ENCODE measurements around the gene NOTCH4. TPM values are rescaled to one million over a fixed set of nuclear protein-coding genes. Genes with fewer than 3 reads are reported as not detected.
A peak's percentile ranks its signal among the peaks of the same experiment; 100 is the strongest.
"Not testable (repeated sequence)": the region's sequence is repeated elsewhere in the genome, so short reads cannot be mapped to it uniquely, and the experiment has no call there.

The NOTCH4 gene
- total RNA-seq (2022): 0.30 and 0.43 TPM in 2 replicates
- percentile 16 among the genes with signal in this experiment for Bru-seq, nascent RNA
- BruChase-seq, experiment 1, labeled RNA remaining after a 2-hour chase: percentile 11 among the genes with signal in this experiment
- percentile 5 among the genes with signal in this experiment for BruChase-seq, experiment 2, labeled RNA remaining after a 6-hour chase
- long read RNA-seq, partial matches to known transcripts: 1 of 1 reads
- long read RNA-seq, other reads (novel, unspliced or antisense): 0 of 1 reads

DNA sequence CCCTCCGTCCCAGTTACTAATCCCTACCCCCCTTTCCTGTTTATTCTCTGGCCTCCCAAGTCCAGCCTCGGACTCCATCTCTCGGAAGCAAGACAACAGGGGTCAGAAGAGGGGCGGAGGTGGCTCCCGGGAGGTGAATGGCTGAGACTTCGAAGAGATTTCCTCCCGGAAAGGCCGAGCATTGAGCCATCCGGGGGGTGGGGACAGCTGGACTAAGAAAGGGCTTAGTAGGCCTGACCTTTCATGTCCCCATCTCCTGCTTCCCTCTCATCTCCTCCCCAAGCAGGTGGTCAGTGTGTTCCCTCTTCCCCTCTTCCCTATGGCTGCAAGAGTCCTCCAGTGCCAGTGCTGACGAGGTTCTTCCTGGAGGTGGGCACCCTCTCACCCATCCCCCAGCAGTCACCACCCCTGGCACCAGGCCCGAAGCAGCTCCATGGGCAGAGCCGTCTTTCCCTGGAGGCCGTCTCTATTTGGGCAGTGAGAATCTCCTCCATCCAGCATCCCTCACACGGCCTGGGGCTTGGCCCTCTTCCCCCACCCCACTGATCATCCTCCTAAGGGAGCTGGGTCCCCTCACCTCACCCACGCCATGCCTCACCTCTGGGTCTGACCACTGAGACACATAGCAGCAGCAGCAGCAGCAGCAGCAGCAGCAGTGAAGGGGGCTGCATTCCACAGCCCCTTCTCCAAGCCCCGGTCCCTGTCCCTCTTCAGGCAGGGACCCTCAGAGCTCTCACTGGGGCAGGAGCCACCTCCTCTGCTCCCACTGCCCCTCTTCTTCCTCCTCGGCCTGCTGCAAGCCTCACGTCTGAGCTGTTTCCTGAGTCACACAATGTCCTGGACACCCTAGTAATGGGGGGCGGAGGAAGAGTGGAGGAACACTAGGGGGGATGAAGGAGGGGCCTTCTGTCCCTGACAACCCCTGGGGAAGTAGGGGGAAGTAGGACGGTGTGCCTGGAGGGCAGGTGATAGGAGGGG lies at the start of gene NOTCH4:
Gene NOTCH4, minus strand, starts transcription at position 810 of the 978 bp plus-strand sequence. Its CDS starts 139 bp downstream, at position 671.
- no TSS peak for BruUV-seq (replicated peaks)
- no peaks in the 10 kb centered on the region for H3K9me3 ChIP-seq
- Mint-ChIP-seq H3K9me3 (ENCODE audit: unreplicated experiment) (no peaks in the 10 kb centered on the region), H3K27ac (ENCODE audit: unreplicated experiment) (no peak within 1 kb of the TSS), H3K27me3 (ENCODE audit: insufficient read depth, unreplicated experiment) (no peaks in the 10 kb centered on the region), H3K36me3 (ENCODE audit: insufficient read depth, unreplicated experiment) (no peaks in the 10 kb centered on the region), H3K4me3 (ENCODE audit: unreplicated experiment) (no peak within 1 kb of the TSS), H3K4me1 (ENCODE audit: low read depth, unreplicated experiment) (no peaks in the 10 kb centered on the region)
- TF ChIP-seq, protein P1, sequence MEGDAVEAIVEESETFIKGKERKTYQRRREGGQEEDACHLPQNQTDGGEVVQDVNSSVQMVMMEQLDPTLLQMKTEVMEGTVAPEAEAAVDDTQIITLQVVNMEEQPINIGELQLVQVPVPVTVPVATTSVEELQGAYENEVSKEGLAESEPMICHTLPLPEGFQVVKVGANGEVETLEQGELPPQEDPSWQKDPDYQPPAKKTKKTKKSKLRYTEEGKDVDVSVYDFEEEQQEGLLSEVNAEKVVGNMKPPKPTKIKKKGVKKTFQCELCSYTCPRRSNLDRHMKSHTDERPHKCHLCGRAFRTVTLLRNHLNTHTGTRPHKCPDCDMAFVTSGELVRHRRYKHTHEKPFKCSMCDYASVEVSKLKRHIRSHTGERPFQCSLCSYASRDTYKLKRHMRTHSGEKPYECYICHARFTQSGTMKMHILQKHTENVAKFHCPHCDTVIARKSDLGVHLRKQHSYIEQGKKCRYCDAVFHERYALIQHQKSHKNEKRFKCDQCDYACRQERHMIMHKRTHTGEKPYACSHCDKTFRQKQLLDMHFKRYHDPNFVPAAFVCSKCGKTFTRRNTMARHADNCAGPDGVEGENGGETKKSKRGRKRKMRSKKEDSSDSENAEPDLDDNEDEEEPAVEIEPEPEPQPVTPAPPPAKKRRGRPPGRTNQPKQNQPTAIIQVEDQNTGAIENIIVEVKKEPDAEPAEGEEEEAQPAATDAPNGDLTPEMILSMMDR (IDR thresholded peaks at IDR 0.05; ENCODE audit: insufficient read depth in 1 of 2, low read depth in 1 of 2, low read length in 1 of 2, severe bottlenecking in 1 of 2, unreplicated experiment in 1 of 2): no peak
- DNase-seq: no peak
- ChIA-PET CTCF (no interaction called here), POLR2A (no interaction called here)
- H3K27me3 ChIP-seq (replicated peaks; ENCODE audit: control insufficient read depth, insufficient read depth, low read length): no peaks in the 10 kb centered on the region
- H3K36me3 ChIP-seq (ENCODE audit: control insufficient read depth, insufficient read depth, low read length): no peaks in the 10 kb centered on the region
- H3K4me3 ChIP-seq (ENCODE audit: low read depth, low read length): no peak within 1 kb of the TSS
- H3K4me1 ChIP-seq: no peaks in the 10 kb centered on the region
- intact Hi-C loops (cut with micrococcal nuclease; ENCODE audit: unreplicated experiment): no loop called here

DNA sequence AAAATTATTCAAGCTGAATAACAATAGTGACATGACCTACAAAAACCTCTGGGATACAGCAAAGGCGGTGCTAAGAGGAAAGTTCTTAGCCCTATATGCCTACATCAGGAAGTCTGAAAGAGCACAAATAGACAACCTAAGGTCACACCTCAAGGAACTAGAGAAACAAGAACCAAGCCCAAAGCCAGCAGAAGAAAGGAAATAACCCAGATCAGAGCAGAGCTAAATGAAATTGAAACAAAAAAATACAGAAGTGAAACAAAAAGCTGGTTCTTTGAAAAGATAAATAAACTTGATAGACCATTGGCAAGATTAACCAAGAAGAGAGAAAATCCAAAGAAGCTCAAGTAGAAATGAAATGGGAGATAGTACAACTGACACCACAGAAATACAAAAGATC lies 47.6 kb upstream of the NOTCH4 start:
- no peaks in the 10 kb centered on the region for H3K4me1 ChIP-seq
- no peak overlapping the region for H3K27ac Mint-ChIP-seq (ENCODE audit: unreplicated experiment)
- no peaks in the 10 kb centered on the region for H3K27me3 Mint-ChIP-seq (ENCODE audit: insufficient read depth, unreplicated experiment)
- no peak overlapping the region for H3K4me3 Mint-ChIP-seq (ENCODE audit: unreplicated experiment)
- H3K36me3 ChIP-seq (ENCODE audit: control insufficient read depth, insufficient read depth, low read length): no peaks in the 10 kb centered on the region
- CTCF ChIA-PET: no interaction called here
- 0 out of 2 replicates have a peak, but pooled peaks cover 7% of the 10 kb centered on the region for H3K9me3 ChIP-seq
- DNase-seq: no peak
- H3K4me1 Mint-ChIP-seq (ENCODE audit: low read depth, unreplicated experiment): no peaks in the 10 kb centered on the region
- no peaks in the 10 kb centered on the region for H3K36me3 Mint-ChIP-seq (ENCODE audit: insufficient read depth, unreplicated experiment)
- no TSS peak for BruUV-seq (replicated peaks)
- POLR2A ChIA-PET: no interaction called here
- no peak overlapping the region for H3K4me3 ChIP-seq (ENCODE audit: low read depth, low read length)
- no peaks in the 10 kb centered on the region for H3K27me3 ChIP-seq (replicated peaks; ENCODE audit: control insufficient read depth, insufficient read depth, low read length)
- TF ChIP-seq, protein P1 (IDR thresholded peaks at IDR 0.05; ENCODE audit: insufficient read depth in 1 of 2, low read depth in 1 of 2, low read length in 1 of 2, severe bottlenecking in 1 of 2, unreplicated experiment in 1 of 2): no peak
- intact Hi-C loops (cut with micrococcal nuclease; ENCODE audit: unreplicated experiment): no loop called here
- peaks cover 10% of the 10 kb centered on the region for H3K9me3 Mint-ChIP-seq (ENCODE audit: unreplicated experiment)

DNA sequence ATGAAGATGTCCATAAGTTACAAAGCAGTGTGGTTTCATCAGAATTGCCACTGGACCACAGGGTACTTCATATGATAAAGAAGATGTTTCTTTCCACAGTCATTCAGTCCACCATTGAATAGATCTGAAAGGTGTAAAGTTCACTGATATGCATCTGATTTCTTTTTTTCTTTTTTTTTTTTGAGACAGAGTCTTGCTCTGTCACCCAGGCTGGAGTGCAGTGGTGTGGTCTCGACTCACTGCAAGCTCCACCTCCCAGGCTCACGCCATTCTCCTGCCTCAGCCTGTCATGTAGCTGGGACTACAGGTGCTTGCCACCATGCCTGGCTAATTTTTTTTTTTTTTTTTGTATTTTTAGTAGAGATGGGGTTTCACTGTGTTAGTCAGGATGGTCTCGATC lies 44.6 kb upstream of the NOTCH4 start:
- POLR2A ChIA-PET; H3K27ac Mint-ChIP-seq (ENCODE audit: unreplicated experiment); H3K9me3 Mint-ChIP-seq (ENCODE audit: unreplicated experiment); H3K4me1 Mint-ChIP-seq (ENCODE audit: low read depth, unreplicated experiment); DNase-seq; intact Hi-C loops (cut with micrococcal nuclease; ENCODE audit: unreplicated experiment); H3K27me3 ChIP-seq (replicated peaks; ENCODE audit: control insufficient read depth, insufficient read depth, low read length); CTCF ChIA-PET; H3K4me3 Mint-ChIP-seq (ENCODE audit: unreplicated experiment); H3K4me3 ChIP-seq (ENCODE audit: low read depth, low read length); H3K4me1 ChIP-seq; BruUV-seq (replicated peaks); H3K9me3 ChIP-seq; H3K27me3 Mint-ChIP-seq (ENCODE audit: insufficient read depth, unreplicated experiment); H3K36me3 Mint-ChIP-seq (ENCODE audit: insufficient read depth, unreplicated experiment); H3K36me3 ChIP-seq (ENCODE audit: control insufficient read depth, insufficient read depth, low read length): not testable (repeated sequence)

Measured in Caco-2 (cell line).